NB4 (cell line): ENCODE measurements around the gene PLXNA2.

Experiments
- DNase-seq: peaks from one replicate; pipeline ENCODE4 v3.0.0; 2010; ENCODE audit warnings: low read depth
- H3K4me3 ChIP-seq: one replicate; pipeline ENCODE4 v1.5.1; 2011; ENCODE audit warnings: mild to moderate bottlenecking, low read depth, low read length, moderate library complexity
- MYC ChIP-seq: IDR thresholded peaks from 2 replicates; pipeline ENCODE4 v1.6.1; 2011; ENCODE audit warnings: low read depth, low read length
- POLR2A ChIP-seq: IDR thresholded peaks from 2 replicates; pipeline ENCODE4 v1.6.1; 2011; ENCODE audit warnings: mild to moderate bottlenecking; ENCODE audit not compliant: insufficient read length; ENCODE audit errors: extremely low read depth
- TF ChIP-seq, protein P1 (sequence below): IDR thresholded peaks from one replicate; pipeline ENCODE4 v1.5.1; 2012; ENCODE audit warnings: low read depth, low read length
- TF ChIP-seq, protein P2 (sequence below): IDR thresholded peaks from 2 replicates; pipeline ENCODE4 v1.6.1; 2011; ENCODE audit warnings: low read depth, low read length

PLXNA2 gene

DNA sequence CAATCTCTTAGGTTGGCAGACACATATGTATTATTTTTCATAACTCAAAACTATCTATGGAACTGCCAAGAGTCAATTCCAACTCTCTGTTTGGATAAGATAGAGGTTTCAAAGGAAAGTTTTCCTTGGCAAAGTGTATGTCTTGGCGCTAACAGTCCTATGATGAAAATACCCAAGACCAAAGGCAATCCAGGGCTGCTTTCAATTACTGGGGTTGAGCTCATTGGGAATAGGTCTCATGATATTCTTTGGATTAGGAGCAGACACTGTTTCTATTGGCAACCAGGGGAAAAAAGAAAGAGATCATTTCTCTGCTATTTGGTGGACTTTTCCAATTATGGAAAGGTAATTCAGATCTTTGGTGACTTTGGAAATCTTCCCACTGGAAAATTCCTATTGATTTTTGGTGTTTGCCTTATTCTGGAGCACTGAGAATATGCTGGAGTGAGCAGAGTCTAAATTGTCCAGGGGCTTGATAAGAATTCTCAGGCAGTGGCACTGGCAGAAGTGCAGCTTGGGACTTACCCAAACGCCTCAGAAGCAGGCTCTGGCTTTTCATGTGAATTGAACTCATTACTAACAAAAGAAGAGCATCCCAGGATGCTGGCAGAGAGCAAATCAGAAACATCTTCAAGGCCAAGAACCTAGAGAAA lies 20.4 kb upstream of the PLXNA2 start:
- DNase-seq: no peak
- H3K4me3 ChIP-seq: no peak overlapping the region
- TF ChIP-seq, protein P1, sequence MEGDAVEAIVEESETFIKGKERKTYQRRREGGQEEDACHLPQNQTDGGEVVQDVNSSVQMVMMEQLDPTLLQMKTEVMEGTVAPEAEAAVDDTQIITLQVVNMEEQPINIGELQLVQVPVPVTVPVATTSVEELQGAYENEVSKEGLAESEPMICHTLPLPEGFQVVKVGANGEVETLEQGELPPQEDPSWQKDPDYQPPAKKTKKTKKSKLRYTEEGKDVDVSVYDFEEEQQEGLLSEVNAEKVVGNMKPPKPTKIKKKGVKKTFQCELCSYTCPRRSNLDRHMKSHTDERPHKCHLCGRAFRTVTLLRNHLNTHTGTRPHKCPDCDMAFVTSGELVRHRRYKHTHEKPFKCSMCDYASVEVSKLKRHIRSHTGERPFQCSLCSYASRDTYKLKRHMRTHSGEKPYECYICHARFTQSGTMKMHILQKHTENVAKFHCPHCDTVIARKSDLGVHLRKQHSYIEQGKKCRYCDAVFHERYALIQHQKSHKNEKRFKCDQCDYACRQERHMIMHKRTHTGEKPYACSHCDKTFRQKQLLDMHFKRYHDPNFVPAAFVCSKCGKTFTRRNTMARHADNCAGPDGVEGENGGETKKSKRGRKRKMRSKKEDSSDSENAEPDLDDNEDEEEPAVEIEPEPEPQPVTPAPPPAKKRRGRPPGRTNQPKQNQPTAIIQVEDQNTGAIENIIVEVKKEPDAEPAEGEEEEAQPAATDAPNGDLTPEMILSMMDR: no peak
- no peak for TF ChIP-seq POLR2A
- TF ChIP-seq MYC: no peak
- TF ChIP-seq, protein P2, sequence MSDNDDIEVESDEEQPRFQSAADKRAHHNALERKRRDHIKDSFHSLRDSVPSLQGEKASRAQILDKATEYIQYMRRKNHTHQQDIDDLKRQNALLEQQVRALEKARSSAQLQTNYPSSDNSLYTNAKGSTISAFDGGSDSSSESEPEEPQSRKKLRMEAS: no peak

DNA sequence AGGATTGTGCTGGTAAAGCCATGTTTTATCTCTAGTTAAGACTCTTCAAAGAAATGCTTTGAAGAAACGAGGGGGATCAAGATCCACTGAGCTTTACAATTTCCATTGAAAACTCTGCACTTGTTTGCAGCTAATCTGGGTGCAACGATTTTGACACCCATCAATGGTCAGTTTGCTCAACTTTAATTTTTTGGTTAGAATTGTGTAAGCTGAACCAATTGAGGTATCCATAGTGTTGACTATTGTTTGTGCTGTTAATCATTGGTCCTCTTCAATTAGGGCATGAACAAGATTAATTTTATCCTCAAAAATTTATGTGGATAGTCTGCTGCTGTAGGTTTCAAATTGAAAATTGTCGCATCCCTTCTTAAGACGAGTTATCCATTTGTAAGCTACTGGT lies 17.7 kb upstream of the PLXNA2 start:
- H3K4me3 ChIP-seq: no peak overlapping the region
- TF ChIP-seq POLR2A: no peak
- TF ChIP-seq MYC: no peak
- TF ChIP-seq, protein P2: no peak
- TF ChIP-seq, protein P1: no peak
- no peak for DNase-seq

DNA sequence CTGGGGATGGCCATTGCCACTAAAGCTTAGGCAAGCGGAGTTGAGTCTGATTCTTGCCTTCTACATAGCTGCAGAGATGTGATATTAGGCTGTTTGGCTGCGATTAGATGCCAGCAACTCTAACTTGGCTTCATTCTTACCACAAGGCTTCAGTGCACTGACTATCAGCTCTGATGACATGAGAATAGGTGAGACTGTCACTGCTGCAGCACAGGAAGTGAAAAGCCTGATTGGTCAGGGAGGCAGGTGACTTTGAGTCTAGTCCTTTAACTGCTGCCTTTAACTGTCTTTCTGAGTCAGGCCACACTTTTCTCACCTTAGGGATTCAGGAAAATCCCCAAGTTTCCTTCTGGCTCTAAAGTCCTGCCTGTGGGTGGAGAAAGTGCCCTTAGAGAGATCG lies 14.1 kb upstream of the PLXNA2 start:
- no peak overlapping the region for H3K4me3 ChIP-seq
- TF ChIP-seq POLR2A: no peak
- TF ChIP-seq, protein P1: no peak
- TF ChIP-seq MYC: no peak
- TF ChIP-seq, protein P2: no peak
- DNase-seq: no peak

DNA sequence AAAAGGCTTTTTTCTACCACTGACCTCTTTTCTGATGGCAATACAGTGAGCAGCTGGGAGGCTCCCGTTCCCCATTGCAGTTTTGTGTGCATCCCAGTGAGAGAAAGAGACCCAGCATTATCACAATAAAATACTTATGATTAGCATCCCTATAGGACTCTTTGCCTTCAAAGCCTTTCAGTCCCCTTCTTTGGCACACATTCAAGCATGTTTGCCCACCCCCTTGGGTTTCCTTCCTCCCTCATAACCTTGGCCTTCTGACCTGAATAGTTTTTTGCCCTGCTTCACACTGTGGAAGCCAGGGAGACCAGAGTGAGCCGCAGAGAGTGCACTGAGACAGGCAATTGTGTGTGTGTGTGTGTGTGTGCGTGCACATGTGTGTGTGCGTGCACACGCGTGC lies 13.2 kb upstream of the PLXNA2 start:
- TF ChIP-seq MYC: no peak
- TF ChIP-seq POLR2A: no peak

DNA sequence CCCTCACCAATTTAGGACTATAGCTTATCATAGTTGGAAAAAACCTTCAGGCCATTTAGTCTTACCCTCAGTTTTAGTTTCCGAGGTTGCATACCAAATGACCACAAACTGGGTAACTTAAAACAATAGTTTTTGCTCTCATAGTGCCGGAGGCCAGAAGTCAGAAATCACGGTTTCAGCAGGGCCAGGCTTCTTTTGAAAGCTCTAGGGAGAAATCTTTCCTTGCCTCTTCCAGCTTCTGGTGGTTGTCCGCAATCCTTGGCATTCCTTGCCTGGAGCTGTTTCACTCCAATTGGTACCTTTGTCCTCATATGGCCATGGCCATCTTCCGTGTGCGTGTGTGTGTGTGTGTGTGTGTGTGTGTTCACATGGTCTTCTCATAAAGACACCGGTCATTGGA lies 12.4 kb upstream of the PLXNA2 start:
- DNase-seq: no peak
- TF ChIP-seq POLR2A (no peak), MYC (no peak)
- TF ChIP-seq, protein P1: no peak
- TF ChIP-seq, protein P2: no peak
- no peak overlapping the region for H3K4me3 ChIP-seq

More for the DNA sequence above, 13.2 kb upstream of the PLXNA2 start:
- no peak for DNase-seq
- no peak overlapping the region for H3K4me3 ChIP-seq

DNA sequence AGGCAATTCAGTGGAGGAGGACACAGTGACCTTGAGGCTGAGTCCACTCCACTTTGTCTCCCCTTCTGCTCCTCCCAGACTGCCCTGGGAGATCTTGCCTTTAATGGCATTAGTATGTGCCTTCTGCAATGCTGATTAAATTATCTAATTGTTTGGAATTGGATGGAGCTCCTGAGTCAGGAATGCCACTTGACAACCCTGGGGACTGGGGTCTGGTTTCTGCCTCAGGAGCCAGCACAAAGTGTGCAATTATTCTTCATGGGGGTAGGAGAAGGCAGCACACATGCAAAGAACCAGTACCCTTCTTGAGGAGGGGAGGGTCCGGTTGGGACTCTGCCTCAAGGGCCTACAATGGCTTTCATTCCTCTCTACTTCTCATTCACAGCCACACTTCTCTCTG lies 11.9 kb upstream of the PLXNA2 start:
- TF ChIP-seq MYC (no peak), POLR2A (no peak)
- TF ChIP-seq, protein P2: no peak
- TF ChIP-seq, protein P1: no peak
- H3K4me3 ChIP-seq: no peak overlapping the region
- no peak for DNase-seq
